GM18858 (cell line): Measurements from ENCODE around the gene USP15.

Source experiments
- ATAC-seq: cut with Tn5 transposase; IDR thresholded peaks from one replicate; pipeline ENCODE4 v1.9.1; 2021; ENCODE audit not compliant: unreplicated experiment

The USP15 gene

GRCh38 chr12:62279961-62280360 is 19.8 kb downstream of the USP15 start:
- no peak for ATAC-seq

GRCh38 chr12:62282057-62282774 is 22.0 kb downstream of the USP15 start:
- no peak for ATAC-seq

GRCh38 chr12:62284749-62285148 is 24.5 kb downstream of the USP15 start:
- no peak for ATAC-seq

GRCh38 chr12:62285284-62285683 is 25.1 kb downstream of the USP15 start:
- no peak for ATAC-seq

- no peak for ATAC-seq
Observed at GRCh38 chr12:62288328-62288727, 28.1 kb downstream of the USP15 start.

GRCh38 chr12:62290846-62291245 is 30.6 kb downstream of the USP15 start:
- ATAC-seq = no peak

- ATAC-seq = no peak
Observed at GRCh38 chr12:62291864-62292760, 31.9 kb downstream of the USP15 start.

GRCh38 chr12:62292761-62293344 is 32.6 kb downstream of the USP15 start:
- ATAC-seq = no peak

GRCh38 chr12:62294378-62294777 is 34.2 kb downstream of the USP15 start:
- ATAC-seq = no peak

- no peak for ATAC-seq
Observed at GRCh38 chr12:62296001-62296400, 35.8 kb downstream of the USP15 start.

GRCh38 chr12:62297321-62297720 is 37.1 kb downstream of the USP15 start:
- no peak for ATAC-seq

GRCh38 chr12:62299617-62300016 is 39.4 kb downstream of the USP15 start:
- no peak for ATAC-seq

- ATAC-seq = peak; percentile 45
Observed at GRCh38 chr12:62301080-62301798, 41.0 kb downstream of the USP15 start.

- no peak for ATAC-seq
Observed at GRCh38 chr12:62301799-62302133, 41.6 kb downstream of the USP15 start.

- no peak for ATAC-seq
Observed at GRCh38 chr12:62304560-62304959, 44.4 kb downstream of the USP15 start.

GRCh38 chr12:62305778-62306177 is 45.6 kb downstream of the USP15 start:
- no peak for ATAC-seq

GRCh38 chr12:62306569-62307530 is 46.6 kb downstream of the USP15 start:
- ATAC-seq = no peak

- no peak for ATAC-seq
Observed at GRCh38 chr12:62308201-62308600, 48.0 kb downstream of the USP15 start.

- ATAC-seq = no peak
Observed at GRCh38 chr12:62313727-62314380, 53.6 kb downstream of the USP15 start.

- ATAC-seq = no peak
Observed at GRCh38 chr12:62317017-62317416, 56.8 kb downstream of the USP15 start.
